Stimulated activated CD4-positive, alpha-beta T cell treated with anti-CD3 and anti-CD28 coated beads, TNF-alpha, amount 100 ng/mL, for 24 hours (primary cell): Measurements from ENCODE around the gene RHCE.
"Not testable (repeated sequence)": the region's sequence is repeated elsewhere in the genome, so short reads cannot be mapped to it uniquely, and the experiment has no call there.

Experiments used
- DNase-seq, 3 experiments: peaks; one replicate each; pipeline ENCODE4 v3.0.0-alpha.2; 2020; ENCODE audit warnings: low read depth in 3 of 3

The RHCE gene

DNA sequence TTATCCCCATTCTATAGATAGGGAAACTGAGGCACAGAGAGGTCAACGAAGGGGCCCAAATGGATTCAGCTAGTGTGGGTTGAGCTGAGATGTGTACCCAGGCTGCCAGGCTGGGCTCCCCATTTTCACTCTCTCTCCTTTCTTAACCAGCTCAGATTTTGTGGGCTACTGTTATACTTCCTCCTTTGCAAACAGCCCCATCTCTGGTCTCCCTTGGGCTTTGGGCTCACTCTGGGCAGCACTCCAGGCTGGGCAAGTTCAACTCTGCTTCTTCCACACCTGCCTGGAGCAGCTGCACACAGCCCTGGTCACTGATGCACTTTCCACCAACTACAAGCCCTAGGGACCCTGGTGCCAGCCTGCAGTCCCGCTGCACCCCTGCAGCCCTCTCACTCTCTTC, 22.5 kb downstream of the RHCE start:
- not testable (repeated sequence) for DNase-seq

DNA sequence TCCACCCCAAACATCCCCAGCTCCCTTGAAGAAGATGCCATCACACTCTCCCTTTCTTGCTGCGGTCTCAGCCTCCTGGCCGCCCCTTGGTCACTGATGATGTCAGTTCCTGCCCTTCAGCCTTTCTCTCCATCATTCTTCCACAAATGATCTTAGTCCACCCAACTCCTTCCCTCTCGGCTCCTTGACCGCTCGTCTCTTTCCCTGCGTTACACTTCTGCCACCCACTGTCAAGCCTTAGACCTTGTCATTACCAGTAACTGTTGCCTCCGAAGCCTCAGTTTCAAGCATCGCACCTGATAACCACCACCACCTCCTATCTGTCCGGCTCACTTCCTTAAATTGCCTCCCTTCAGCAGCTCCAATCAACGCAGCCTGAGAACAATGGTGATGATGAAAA, 23.1 kb downstream of the RHCE start:
- not testable (repeated sequence) for DNase-seq

DNA sequence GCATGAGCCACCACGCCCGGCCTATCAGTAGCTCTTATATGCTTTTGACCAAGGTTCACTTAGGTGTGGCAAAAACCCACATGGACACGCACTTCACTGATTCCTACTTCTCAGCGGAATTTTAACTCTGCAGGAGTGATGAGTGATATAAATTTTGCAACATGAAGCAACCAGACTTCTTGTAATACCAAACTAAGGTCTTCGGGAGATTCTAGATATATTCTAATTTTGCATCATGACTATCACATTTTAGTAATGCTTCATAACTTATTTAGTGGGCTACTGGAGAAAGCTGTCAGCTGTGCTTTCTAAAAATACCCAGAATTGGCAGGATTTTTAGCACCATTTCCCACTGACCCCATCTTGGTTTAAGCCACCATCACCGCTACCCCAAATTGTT, 27.8 kb downstream of the RHCE start:
- no peak for DNase-seq

DNA sequence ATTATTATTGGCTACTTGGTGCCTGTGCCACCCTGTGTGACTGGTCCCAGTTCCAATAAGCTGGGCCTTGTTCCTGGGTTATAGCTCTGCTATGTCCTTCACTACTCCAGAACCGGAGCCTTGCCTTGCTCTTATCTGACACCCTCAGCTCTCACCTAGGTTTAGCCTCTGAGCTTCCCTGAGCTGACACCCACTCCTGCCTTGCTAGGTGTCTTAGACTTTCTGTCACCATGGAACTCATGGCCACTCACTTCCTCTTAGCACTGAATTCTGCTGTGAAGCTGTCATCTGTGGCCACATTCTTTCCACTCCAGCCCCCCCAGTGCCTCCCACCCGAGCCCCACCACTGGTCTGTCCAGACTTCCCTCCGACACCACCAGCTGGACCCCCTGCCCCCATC, 30.9 kb downstream of the RHCE start:
- DNase-seq = not testable (repeated sequence)

DNA sequence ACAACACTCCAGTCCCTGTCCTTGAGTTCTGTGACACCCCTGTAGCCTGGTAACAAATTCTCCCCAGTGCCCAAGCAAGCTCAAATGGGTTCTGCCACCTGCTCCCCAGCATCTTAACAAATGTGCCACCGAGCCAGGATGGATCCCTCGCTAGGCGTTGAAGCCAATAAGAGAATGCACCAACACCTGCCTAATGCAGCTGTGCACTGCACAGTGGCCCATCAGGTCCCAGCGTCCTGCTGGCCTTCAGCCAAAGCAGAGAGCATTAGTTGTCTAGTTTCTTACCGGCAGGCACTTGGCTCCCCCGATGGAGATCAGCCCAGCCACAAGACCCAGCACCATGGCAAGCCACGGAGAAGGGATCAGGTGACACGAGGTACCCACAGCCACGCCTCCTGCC, 31.9 kb downstream of the RHCE start:
- not testable (repeated sequence) for DNase-seq

DNA sequence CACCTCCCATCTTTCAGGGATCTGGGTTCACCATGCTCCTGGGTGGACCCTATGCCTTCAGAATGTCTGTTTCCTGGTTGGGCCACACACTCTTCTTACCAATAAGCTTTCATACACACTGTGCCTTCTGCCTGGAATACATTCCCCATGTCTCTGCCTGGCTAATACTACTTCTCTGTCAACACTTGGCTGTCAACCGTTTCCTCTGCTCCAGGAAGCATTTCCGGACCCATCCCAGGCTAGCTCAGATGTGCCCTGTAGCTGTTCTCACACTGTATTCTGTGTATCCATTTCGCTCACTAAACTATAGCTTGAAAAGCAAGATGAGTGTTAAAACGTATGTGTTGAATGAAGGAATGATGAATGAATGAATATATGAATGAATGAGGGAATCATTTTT, 33.5 kb downstream of the RHCE start:
- not testable (repeated sequence) for DNase-seq

DNA sequence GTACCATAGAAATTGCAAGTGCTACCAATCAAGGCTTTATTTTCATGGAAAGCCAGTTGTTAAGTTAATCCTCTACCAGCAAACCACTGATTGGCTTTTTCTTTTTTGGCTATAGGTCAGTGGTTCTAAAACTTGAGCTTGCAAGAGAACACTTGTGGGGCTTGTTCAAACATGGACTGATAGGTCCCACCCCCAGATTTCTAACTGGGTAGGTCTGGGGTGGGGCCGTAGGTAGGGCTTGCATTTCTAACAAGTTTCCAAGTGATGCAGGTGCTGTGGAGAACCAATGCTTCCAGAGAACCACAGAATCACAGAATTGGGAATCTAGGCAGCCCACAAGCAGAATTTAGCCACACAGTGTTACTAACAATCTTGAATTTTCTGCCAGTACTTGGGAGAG, 36.8 kb downstream of the RHCE start:
- not testable (repeated sequence) for DNase-seq

DNA sequence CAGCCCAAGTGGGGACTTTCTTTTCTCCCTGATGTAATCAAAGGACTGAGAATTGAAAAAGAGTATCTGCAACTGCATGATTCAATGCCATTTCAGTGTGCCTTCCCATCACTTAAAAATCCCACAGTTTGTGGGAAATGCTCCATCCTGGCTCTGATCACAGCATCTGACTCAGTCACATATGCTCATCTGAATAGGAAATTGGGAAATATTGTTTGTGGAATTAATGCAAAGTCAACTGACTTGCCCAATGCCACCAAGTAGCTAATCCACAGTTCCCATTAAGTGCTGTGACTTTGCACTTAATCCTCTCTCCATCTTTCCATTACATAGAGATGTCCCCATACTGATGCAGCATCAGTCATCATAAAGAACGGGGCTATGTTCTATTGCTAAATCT, 37.5 kb downstream of the RHCE start:
- not testable (repeated sequence) for DNase-seq

DNA sequence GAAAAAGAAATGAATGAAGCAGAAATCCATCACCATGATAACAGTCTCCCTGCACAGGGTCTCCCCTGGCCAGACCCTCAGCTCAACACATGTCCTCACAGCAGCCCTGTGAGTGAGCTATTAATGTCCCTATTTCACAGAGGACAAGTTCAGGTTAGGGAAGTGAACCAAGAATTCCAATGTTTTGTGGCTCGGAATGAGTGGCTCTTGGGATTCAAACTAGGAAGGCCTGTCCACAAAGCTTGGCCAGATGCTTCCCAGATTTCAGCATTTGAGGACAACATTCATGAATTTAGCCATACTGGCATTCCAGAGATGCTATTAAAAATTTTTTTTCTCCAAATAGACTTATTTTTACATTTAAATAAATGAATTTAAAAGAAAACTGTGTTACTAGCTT, 38.1 kb downstream of the RHCE start:
- not testable (repeated sequence) for DNase-seq

DNA sequence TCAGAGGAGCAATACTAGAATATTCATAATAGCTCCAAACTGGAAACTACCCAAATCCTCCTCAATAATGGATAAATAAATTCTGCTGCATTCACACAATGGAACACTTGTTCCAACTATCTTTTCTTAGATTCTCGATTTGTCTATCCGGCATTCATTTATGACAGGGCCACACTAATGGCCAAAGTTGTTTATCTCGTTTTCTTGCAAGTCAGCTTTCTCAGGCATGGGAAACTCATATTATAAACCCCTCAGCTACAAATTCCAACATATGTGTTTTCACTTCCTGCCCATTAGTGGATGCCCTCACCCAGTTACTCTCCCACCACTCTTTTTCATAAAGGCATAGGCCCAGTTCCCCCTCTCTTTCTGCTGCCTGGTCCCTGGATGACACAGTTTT, 42.3 kb downstream of the RHCE start:
- DNase-seq = not testable (repeated sequence)

DNA sequence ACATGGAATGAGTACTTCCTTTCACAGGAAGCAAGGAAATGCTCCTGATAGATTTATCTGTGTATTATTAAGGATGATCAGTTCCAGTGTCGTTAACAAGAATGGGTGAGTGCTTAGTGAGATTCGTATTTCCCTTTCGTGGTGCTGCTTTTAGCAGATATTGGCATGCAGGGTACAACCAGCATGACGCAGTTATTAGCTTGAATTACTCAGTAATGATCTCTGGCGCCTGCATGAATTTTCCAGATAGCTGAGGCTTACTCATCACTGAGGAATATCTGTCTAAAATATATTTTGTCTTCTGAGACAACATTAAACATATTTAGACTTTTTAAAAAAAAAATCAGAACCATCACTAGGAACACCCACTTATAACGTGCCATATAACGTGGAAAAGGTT, 48.9 kb downstream of the RHCE start:
- DNase-seq = not testable (repeated sequence)

DNA sequence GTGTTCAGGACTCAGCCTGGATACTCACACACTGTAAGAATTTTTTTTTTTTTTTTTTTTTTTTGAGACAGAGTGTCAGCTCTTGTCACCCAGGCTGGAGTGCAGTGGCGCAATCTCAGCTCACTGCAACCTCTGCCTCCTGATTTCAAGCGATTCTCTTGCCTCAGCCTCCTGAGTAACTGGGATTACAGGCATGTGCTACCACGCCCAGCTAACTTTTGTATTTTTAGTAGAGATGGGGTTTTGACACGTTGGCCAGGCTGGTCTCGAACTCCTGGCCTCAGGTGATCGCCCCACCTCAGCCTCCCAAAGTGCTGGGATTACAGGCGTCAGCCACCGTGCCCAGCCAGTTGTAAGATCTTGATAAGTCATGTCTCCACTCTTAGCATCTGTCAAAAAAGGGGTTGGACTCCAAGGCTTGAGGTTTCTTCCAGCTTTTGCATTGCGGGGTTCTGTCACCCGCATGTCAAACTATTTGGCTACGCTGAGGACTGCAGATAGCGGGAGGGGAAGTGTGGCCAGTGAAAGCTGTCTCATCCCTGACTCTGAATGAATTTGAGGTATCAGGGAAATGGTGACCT, 50.8 kb downstream of the RHCE start:
- not testable (repeated sequence) for DNase-seq

DNA sequence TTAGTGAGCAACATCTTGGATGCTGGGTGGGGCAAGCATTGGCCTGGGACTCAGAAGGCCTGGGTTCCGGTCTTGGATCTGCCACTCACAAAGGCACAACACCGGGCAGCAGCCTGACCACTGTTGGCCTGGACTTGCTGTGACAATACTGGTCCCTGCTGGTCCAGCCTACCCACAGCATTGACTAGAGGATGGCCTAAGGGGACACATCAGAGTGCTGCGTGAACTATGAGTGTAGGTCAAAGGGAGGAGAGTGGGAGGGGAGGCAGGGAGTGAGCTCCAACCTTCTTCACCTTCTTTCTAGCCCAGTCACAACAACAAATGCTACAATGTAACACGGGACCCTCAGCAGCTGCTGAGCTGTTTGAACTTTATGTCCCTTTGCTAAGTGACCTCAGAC, 51.4 kb downstream of the RHCE start:
- DNase-seq = no peak

DNA sequence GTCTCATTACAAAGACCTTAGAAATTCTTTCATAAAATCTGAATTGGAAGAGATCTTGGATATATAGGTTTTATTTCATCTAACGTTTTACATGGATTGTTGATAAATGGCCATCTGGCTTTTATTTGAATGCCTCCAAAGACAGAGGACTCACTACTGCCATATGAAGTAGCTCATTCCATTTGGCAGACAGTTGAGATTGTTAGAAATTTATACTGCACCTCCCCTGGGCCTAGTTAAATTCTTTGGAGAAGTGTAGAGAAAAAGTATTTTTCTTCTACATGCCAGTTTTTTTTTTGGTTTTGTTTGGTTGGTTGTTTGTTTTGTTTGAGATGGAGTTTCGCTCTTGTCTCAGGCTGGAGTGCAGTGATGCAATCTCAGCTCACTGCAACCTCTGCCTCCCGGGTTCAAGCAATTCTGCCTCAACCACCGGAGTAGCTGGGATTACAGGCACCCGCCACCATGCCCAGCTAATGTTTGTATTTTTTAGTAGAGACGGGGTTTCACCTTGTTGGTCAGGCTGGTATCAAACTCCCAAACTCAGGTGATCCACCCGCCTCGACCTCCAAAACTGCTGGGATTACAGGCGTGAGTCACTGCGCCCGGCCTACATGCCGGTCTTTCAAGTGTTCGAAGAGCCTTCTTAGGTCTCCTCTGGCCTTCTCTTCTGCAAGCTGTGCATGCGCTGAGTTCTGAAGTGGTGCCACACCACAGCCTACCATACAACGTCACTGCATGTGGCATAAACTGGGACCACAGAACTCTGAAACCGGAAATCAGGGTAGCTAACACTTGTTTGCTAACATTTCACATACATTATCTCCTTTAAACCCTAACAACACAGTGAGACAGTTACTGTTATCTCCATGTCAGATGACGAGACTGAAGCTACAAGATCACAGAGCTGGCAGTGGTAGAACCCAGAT, 57.7 kb downstream of the RHCE start:
- DNase-seq = not testable (repeated sequence)

DNA sequence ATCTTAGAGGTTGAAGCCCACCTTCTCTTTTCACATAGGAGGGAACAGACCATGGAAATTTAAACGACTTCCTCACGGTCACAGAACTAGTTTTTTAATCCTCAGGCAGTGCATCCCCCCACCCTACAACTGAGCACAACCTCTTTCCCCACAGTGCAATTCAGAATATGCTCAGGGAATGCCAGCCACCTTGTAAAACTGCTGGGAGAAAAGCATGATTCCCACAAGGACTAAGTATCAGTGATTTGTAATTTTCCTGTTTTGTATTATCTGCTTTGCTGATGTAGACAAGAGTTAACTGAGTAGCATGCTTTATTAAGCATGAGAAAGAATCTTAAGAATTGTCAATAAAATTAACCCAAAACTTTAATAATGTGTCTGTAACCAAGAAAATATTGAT, 58.7 kb downstream of the RHCE start:
- DNase-seq = no peak

DNA sequence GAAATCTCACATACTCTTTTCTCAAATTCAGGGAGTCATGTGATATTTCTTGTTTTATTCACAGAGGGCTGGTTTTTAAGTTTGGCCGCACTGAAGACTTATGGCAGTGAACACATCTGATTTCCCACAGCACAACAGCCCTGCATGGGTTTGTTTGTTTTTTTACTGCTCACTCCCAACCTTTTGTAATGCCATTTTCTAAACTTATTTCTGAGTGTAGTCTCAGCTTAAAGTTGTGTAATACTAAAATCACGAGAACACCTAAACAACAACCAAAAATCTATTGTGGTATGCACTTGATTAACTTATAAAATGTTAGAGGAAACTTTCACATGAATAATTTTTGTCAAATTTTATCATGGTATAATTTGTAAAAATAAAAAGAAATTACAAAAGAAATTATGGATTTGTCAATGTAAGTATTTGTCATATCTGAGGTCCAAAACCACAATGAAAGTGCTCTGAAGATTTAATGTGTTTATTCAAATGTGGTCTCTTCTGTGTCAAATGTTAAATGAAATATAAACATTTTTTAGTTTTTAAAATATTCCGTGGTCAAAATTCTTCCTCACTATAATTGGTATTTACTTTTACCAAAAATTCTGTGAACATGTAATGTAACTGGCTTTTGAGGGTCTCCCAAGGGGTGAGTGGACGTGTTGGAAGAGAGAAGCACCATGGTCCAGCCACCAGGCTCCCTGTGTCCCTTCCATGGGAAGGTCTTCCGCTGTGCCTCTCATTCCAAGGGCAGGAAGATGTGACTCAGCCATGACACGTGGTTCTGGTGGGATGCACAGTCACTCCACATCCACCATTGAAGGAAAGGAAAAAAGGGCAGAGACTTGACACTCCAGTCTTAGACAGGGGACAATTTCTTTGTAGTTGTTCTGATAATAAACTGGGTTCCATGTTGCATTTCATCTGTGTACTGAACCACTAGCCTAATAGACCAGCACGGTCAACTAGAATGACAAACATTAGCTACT, 59.7 kb downstream of the RHCE start:
- DNase-seq = no peak

DNA sequence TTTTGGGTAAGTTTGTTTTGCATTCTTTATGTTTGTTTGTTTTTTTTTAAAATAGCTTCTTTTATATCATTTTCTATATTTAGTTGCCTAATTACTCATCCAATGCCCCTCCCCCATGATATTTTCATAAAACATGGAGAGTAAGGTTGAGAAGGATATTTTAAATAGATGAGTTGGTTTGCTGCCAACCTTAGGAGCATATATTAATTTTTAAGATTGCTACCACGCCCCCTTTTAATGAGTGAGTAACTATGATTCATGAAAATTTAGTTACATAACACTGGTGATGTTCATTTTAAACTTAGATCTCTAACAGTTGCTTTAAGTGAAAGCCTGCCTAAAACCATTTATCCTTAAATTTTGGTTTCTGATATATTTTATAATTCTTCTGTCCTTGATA, 63.8 kb downstream of the RHCE start:
- DNase-seq = no peak

DNA sequence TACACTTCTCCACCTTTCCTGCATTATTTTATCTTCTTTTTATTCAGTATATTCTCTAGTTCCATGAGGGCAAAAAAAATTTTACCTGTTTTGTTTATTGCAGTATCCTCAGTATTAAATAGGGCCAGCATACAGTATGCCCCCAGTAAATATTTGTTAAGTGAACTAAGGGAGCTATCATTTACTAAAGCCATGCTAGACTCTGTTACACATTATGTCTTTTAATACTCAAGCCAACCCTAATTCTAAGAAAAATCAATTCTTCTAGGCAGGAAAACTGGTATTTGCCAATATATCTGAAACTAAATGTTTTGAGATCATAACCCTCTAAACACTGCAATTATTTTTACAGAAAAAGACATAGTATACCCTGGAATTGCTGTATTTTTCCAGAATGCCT, 64.2 kb downstream of the RHCE start:
- DNase-seq = no peak

DNA sequence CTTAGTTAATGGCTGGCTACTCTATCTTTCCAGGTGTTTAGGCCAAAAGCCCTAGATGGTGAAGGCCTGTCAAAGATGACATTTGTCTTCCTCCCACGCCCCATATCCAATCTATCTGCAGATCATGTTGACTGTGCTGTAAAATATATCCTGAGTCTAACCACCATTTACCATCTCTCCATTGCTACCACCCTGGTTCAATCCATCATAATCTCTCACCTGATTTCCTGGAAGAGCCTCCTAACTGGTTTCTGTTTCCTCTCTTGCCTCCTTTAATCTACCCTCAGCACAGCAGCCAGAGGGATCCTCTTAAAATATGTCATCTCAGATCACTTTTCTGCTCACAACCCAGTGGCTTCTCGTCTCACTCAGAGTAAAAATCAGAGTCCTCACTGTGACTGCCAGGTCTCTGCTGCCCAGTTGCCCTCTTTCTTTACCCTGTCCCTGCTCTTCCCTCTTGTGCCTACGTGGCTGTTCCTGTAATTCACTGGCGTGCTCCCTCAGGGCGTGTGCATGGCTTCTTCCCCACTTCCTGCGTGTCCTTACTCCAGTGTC, 64.7 kb downstream of the RHCE start:
- no peak for DNase-seq

DNA sequence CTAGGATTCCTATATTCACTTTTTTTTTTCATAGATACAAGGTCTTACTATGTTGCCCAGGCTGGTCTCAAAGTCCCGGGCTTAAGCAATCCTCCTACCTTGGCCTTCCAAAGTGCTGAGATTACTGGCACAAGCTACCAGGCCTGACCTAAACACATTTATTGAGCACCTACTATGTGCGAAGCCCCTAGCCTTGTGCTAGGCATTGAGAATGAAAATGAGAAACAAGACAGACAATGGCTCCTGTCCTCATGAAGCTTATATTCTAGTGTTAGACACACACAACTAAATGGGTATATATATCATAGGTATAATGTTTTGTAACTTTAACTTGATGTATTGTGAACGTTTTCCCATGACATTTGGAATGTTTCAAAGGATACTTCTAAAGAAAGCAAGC, 71.0 kb downstream of the RHCE start:
- no peak for DNase-seq

DNA sequence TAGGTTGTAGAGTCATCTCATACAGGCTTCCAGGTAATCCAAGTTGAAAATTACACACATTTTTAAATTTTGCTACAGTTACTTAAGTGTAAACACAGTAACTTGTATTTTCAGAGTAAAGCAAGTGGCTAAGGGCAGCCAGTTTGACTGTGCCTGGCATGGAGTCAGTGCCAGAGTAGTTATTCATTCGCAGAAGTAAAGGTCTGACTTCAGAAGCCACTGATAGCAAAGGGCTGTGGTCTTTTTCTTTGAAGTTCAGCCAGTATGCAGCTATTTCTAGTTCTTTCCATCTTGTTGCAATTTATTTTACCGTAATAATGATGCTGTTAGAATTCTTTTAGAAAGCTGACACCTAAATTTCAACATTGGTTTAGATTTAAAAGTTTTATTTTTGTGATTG, 73.1 kb downstream of the RHCE start:
- DNase-seq = no peak

DNA sequence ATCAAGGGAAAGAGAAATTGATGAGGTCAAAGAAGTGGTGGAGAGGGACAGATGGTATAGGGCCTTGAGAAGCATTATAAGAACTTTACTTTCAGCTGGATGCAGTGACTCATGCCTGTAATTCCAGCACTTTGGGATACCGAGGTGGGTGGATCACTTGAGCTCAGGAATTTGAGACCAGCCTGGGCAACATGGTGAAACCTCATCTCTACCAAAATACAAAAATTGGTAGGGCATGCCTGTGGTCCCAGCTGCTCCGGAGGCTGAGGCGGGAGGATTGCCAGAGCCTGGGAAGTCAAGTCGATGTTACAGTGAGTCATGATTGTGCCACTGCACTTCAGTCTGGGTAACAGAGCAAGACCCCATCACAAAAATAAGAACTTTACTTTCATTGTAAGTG, 76.8 kb downstream of the RHCE start:
- DNase-seq = no peak
